ENCODE results near the gene AFF3.

DNA sequence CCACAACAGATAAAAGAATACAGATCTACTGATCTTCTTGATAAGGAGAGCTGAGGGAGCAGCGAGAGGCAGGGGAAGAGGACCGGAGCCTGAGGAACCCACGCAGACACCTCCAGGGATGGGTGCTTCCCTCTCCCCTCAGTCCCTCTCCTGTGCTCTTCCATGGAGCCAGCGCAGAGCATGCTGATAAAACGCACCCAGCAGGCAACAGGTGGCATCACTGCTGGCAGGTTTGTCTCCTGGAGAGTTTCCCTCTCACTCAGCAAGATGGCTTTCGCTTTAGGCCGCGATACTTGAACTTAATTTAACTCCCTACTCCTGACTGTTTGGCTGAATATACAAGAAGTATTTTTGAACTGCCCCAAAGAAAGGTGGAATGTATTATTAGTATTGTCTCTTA lies 489.5 kb downstream of the AFF3 start:
- TF ChIP-seq, protein P1, sequence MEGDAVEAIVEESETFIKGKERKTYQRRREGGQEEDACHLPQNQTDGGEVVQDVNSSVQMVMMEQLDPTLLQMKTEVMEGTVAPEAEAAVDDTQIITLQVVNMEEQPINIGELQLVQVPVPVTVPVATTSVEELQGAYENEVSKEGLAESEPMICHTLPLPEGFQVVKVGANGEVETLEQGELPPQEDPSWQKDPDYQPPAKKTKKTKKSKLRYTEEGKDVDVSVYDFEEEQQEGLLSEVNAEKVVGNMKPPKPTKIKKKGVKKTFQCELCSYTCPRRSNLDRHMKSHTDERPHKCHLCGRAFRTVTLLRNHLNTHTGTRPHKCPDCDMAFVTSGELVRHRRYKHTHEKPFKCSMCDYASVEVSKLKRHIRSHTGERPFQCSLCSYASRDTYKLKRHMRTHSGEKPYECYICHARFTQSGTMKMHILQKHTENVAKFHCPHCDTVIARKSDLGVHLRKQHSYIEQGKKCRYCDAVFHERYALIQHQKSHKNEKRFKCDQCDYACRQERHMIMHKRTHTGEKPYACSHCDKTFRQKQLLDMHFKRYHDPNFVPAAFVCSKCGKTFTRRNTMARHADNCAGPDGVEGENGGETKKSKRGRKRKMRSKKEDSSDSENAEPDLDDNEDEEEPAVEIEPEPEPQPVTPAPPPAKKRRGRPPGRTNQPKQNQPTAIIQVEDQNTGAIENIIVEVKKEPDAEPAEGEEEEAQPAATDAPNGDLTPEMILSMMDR (IDR thresholded peaks at IDR 0.05) = no peak
- TF ChIP-seq POLR2A (IDR thresholded peaks at IDR 0.05) = no peak
